HL-60/S4 (cell line): ENCODE data around the gene SAMD4A.
"Not testable (repeated sequence)": the region's sequence is repeated elsewhere in the genome, so short reads cannot be mapped to it uniquely, and the experiment has no call there.

Experiments used
- in situ Hi-C: fragments of 300-500 bp; cut with MboI; formaldehyde crosslinking; loops from 2 replicates; pipeline ENCODE4 v1.14.3; 2022; ENCODE audit warnings: low sequenced_read_pairs

The SAMD4A gene

DNA sequence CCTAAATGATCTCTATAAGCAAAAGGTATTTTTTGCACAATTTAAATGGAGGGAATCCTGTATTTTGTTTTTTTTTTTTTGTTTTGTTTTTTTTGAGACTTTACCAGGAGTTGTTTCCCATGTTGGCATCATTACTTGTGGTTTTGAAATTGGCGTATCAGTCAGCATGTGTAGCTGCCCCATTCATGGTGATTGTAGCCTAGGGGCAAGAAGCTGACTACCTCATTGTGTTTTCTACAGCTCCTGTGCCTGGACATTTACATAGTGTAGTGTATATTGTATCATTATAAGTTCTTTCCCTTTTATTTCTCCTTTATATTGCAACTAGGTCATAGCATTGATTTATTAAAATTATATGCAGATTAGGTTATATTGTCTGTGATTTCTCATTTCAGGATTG is 24.5 kb downstream of the SAMD4A start:
- in situ Hi-C loops: no loop called here

DNA sequence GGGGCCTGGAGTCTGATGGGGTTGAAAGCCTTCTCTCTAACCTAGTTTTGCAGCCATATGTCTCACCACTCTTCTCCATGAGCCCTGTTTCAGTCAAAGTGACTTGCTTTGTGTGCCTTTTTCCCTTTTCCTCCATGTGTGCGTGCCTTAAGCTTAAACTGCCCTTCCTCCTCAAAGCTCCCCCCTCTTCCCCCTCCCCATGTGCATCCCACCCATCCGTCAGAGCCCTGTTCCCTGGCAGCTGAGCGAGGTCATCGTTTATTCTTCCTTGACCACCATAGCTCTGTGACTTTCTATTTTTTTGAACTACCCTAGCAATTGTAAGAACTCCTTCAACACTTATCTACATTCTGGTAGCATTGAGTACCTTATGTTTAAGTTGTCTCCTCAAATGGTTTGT is 24.9 kb downstream of the SAMD4A start:
- in situ Hi-C loops: no loop called here

- in situ Hi-C loops: no loop called here
Measured at GRCh38 chr14:54593860-54594259, 26.9 kb downstream of the SAMD4A start.

DNA sequence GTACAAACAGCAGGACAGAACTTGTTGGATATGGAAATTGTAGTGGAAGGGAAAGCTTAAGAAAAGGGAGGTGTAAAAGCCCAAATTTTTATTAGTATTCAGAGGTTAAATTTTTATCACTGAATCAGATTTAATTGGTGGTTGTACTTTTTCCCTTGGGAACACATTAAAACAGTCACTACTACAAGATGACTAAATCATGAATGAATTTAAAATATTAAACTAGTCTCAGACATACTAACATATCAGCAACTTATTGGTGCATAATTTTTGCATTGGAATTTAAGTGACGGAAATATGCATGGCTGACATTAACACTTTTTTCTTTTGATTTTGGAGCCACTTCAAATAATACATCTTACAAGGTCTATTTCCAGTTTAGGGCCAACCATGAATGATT is 27.6 kb downstream of the SAMD4A start:
- in situ Hi-C loops: no loop called here

- in situ Hi-C loops: no loop called here
Measured at GRCh38 chr14:54597795-54598443, 31.0 kb downstream of the SAMD4A start.

DNA sequence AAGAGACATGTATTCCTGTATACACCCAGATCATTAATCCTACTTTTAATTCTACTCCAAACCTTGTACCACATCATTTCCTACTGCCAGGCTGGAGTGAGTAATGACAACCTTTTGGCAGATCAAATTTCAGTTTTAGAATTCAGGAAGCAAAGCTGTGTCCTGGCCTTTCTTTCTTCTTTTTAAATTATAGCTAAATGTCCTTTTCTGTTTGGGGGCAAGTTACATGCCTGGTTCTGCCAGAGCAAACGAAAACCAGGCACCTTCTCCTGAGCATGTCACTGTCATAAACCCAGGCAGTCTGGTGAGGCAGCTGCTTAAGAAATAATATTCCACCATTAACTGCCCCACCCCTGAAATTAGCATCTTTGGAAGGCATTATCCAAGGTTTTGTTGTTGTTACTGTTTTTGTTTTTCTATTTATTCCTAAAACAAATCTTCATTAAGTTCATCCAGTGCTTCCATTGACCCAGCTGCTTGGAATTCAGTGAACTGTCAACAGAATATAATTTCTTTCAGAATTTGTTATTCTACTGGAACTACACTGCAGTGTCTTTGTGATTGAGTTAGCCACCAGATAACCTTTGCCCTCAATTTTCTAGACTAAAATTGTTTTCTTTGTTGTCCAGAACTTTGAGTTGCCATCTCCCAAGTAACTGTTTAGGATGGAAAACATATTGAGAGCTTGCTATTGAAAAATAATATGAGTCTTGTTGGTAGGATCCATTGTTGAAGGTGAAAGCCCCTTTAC is 33.2 kb downstream of the SAMD4A start:
- in situ Hi-C loops: no loop called here

GRCh38 chr14:54600717-54601109 is 33.8 kb downstream of the SAMD4A start:
- in situ Hi-C loops: no loop called here

- in situ Hi-C loops: no loop called here
Measured at GRCh38 chr14:54603362-54603761, 36.4 kb downstream of the SAMD4A start.

- in situ Hi-C loops: no loop called here
Measured at GRCh38 chr14:54606178-54606577, 39.2 kb downstream of the SAMD4A start.

GRCh38 chr14:54606631-54607133 is 39.8 kb downstream of the SAMD4A start:
- in situ Hi-C loops: no loop called here

- in situ Hi-C loops: no loop called here
Measured at GRCh38 chr14:54609576-54609975, 42.6 kb downstream of the SAMD4A start.

GRCh38 chr14:54610051-54610977 is 43.4 kb downstream of the SAMD4A start:
- in situ Hi-C loops: no loop called here

DNA sequence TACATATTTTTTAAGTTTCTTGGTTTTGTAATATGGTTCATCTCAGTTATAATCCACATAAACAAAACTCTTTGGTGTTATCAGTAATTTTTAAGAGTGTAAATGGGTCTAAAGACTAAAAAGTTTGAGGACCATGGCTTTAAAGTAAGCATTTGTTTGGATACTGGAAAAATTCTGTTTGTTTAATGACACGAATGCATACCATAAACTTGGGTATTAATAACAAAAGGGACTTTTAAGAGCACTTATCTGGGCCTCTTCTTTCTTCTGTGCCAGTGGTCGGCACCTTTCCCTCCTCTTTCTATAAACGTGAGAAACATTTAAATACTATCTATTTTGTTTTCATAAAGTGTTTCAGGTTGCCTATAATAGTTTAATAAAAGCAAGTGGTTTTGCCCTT is 47.4 kb downstream of the SAMD4A start:
- in situ Hi-C loops: no loop called here

GRCh38 chr14:54617467-54617866 is 50.5 kb downstream of the SAMD4A start:
- in situ Hi-C loops: no loop called here

GRCh38 chr14:54621686-54622085 is 54.8 kb downstream of the SAMD4A start:
- in situ Hi-C loops: no loop called here

GRCh38 chr14:54622192-54622958 is 55.4 kb downstream of the SAMD4A start:
- in situ Hi-C loops: no loop called here

DNA sequence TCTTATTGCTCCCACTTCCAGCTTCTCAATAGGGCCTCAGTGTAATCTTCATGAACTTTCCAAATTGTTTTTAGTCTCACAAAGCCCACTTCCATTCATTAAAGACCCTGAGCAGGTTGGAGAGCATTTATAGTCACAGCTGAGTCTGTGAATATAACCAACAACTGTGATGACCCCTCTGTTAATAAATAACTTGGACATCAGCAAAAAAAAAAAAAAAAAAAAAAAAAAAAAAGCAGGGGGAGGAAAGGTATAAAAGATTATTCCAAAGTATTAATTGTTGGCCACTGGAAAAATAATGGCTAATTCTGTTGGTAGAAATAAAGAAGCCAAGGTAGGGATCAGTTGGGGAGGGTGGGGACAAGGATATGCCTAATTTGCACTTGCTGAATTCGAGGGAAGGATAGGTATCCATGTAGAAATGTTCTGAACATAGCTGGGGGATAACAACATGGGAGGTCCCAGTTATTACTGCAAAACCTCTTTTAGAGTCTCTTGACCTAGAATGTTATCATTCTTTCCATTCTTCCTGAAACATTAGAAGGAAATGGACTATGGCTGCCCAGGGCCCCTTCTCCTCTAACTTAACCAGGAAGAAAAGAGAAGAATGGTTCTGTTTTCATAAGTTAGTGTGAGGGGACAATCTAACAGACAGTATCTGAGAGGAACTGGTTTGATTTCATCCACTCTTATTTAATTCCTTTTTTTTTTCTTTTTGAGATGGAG is 56.5 kb downstream of the SAMD4A start:
- in situ Hi-C loops: no loop called here

DNA sequence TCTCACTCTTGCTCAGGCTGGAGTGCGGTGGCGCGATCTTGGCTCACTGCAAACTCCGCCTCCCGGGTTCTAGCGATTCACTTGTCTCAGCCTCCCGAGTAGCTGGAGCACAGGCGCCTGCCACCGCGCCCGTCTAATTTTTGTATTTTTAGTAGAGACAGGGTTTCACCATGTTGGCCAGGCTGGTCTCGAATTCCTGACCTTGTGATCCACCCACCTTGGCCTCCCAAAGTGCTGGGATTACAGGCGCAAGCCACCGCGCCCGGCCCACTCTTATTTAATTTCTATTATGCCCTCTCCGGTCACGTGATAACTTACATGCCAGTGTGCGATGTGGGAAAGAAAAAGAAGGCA is 57.1 kb downstream of the SAMD4A start:
- in situ Hi-C loops: not testable (repeated sequence)

- in situ Hi-C loops: no loop called here
Measured at GRCh38 chr14:54625112-54625511, 58.2 kb downstream of the SAMD4A start.

GRCh38 chr14:54627219-54627539 is 60.3 kb downstream of the SAMD4A start:
- in situ Hi-C loops: no loop called here
